Inflammatory macrophage treated with lipopolysaccharide for 4 hours (primary cell): ENCODE results near the gene ZNF442.
"Not testable (repeated sequence)": the region's sequence is repeated elsewhere in the genome, so short reads cannot be mapped to it uniquely, and the experiment has no call there.

Source experiments
- DNase-seq: peaks from one replicate; pipeline ENCODE4 v3.0.0-alpha.2; 2020

The ZNF442 gene

GRCh38 chr19:12325690-12326089 is 39.8 kb downstream of the ZNF442 start:
- DNase-seq, result no peak

DNA sequence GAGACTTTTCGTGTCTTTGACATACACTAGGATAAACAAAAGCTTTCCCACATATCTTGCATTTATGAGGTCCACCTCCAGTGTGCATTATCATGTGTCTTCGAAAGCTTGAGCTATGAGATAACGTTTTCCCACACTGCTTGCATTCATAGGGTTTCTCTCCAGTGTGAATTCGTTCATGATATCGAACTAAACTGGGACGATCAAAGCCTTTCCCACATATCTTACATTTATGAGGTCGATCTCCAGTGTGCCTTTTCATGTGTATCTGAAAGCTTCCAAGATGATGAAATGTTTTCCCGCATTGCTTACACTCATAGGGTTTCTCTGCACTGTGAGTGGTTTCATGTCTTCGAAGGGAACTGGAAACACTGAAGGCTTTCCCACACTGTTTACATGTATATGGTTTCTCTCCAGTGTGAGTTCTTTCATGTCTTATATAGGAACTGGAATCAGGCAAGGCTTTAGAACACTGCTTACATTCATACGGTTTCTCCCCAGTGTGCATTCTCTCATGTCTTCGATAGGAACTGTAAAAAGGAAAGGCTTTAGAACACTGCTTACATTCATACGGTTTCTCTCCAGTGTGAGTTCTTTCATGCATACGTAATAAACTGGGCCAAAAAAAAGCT is 46.6 kb downstream of the ZNF442 start:
- DNase-seq, result no peak

- DNase-seq, result no peak
Observed at GRCh38 chr19:12314553-12314952, 50.9 kb downstream of the ZNF442 start.

GRCh38 chr19:12308891-12309290 is 56.6 kb downstream of the ZNF442 start:
- DNase-seq, result not testable (repeated sequence)
